Measurements from ENCODE around the gene PRRG2. TPM values are rescaled to one million over a fixed set of nuclear protein-coding genes. Genes with fewer than 3 reads are reported as not detected.

Gene PRRG2
- total and polyA plus RNA-seq, 9 of the 15 experiments (the other 6 are each of a cell fraction or from before 2014, with no cell fraction given): 0.06 to 1.1 (median 0.33) TPM

GRCh38 chr19:49590071-49590970, 9.2 kb downstream of the PRRG2 start (continued):
- no peak for TF ChIP-seq ZNF318 (IDR thresholded peaks at IDR 0.05; ENCODE audit: borderline replicate concordance in 1 of 2, low read depth in 1 of 2)
- TF ChIP-seq, protein P1, sequence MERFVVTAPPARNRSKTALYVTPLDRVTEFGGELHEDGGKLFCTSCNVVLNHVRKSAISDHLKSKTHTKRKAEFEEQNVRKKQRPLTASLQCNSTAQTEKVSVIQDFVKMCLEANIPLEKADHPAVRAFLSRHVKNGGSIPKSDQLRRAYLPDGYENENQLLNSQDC (CRISPR knock-in tag; IDR thresholded peaks at IDR 0.05): no peak
- TF ChIP-seq ATF3 (IDR thresholded peaks at IDR 0.05): no peak
- peak; percentile 65; the same call in 1 of the 2 replicates for TF ChIP-seq ATF3 (CRISPR knock-in tag; conservative IDR thresholded peaks at IDR 0.05)
- TF ChIP-seq CREB3L1 (IDR thresholded peaks at IDR 0.05; ENCODE audit: borderline replicate concordance, low read depth): peak; percentile 54; the same call in 1 of the 2 replicates
- TF ChIP-seq SNAPC5 (CRISPR knock-in tag; IDR thresholded peaks at IDR 0.05): no peak
- TF ChIP-seq KLF10 (CRISPR knock-in tag; IDR thresholded peaks at IDR 0.05): no peak
- peak; percentile 46; the same call in 1 of the 2 replicates for TF ChIP-seq CEBPG (CRISPR knock-in tag; IDR thresholded peaks at IDR 0.05)
- no peak for TF ChIP-seq CEBPG (tag; conservative IDR thresholded peaks at IDR 0.05 in 1 of 2, IDR thresholded peaks at IDR 0.05 in 1 of 2)
